ENCODE results near the gene CUL7. TPM values are rescaled to one million over a fixed set of nuclear protein-coding genes. Genes with fewer than 3 reads are reported as not detected.
"Not testable (repeated sequence)": the region's sequence is repeated elsewhere in the genome, so short reads cannot be mapped to it uniquely, and the experiment has no call there.

The CUL7 gene
- total RNA-seq, 2 donors from 2014 or later, result 11.4 to 22.3 TPM

DNA sequence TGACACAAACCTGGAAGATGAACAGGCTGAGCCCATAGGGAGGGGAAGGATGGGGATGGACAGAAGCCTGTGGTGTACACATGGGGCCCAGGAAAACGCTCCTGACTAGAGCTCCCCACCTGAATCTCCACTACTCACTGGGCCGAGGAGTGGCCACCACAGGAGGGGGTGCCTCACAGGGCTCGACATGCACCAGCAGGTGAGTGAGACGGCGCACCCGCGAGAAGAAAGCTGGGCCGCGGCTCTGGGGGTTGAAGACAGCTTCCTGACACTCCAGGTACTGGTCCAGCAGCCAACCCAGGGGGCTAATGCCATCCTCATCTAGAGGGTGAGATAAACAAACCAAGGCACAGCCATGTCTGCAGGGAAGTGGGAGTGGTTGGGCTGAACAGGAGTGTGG lies 10.3 kb downstream of the CUL7 start:
- ATAC-seq (replicated peaks), result no peak
- H3K36me3 Mint-ChIP-seq (ENCODE audit: low read depth), result peaks cover 80% of the 10 kb centered on the region
- H3K4me1 Mint-ChIP-seq, result no peaks in the 10 kb centered on the region
- H3K27me3 Mint-ChIP-seq, result no peaks in the 10 kb centered on the region
- no peak overlapping the region for H3K4me3 Mint-ChIP-seq
- no peak overlapping the region for H3K27ac Mint-ChIP-seq
- H3K9me3 Mint-ChIP-seq, result no peaks in the 10 kb centered on the region

DNA sequence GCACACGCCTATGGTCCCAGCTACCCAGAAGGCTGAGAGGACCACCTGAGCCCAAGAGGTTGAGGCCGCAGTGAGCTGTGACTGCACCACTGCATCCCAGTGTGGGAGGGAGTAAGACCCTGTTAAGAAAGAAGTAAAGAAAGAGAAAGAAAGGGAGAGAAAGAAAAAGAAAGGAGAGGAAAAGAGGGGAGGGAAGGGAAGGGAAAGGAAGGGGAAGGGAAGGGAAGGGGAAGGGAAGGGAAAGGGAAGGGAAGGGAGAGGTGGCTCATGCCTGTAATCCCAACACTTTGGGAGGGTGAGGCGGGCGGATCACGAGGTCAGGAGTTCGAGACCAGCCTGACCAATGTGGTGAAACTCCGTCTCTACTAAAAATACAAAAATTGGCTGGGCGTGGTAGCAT lies 12.2 kb downstream of the CUL7 start:
- H3K4me1 Mint-ChIP-seq; H3K27ac Mint-ChIP-seq; H3K9me3 Mint-ChIP-seq; H3K4me3 Mint-ChIP-seq; ATAC-seq (replicated peaks); H3K27me3 Mint-ChIP-seq: not testable (repeated sequence)
- H3K36me3 Mint-ChIP-seq (ENCODE audit: low read depth), result peaks cover 81% of the 10 kb centered on the region

DNA sequence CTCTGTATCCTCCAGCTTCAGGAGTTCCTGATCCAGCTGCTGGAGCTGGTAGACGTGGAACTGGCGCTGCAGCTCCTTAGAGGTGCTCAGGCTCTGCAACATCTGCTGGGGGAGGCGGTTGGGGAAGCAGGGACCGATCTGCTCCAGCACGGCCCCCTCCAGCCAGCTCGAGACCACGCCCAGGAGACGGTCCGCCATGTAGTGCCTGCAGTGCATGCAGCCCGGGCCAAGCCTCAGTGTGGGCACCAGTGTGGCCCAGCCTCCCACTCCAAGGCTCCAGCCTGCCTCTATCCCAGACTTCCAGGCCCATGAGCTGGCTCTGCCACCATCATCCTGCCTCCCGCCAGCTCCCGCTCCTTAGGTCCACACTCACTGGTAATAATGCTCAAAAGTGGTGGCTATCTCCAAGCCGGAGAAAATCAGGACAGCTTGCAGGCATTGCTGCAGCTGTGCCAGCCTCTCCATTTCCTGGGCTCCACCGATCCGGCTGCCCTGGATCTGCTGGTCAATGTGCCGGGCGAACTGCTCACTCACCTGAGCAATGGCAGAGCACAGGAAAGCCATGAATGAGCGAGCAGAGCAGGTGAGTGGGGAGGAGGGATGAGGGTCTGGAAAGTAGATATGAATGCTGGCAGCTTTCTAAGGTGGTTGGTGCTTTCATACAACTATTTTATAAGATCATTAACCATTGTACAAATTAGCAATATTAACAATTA lies 13.0 kb downstream of the CUL7 start:
- Mint-ChIP-seq H3K9me3 (no peaks in the 10 kb centered on the region), H3K27me3 (no peaks in the 10 kb centered on the region), H3K4me1 (no peaks in the 10 kb centered on the region), H3K36me3 (ENCODE audit: low read depth) (peaks cover 78% of the 10 kb centered on the region), H3K27ac (peak overlapping the region; percentile 73), H3K4me3 (no peak overlapping the region)
- ATAC-seq (replicated peaks), result no peak

GRCh38 chr6:43038727-43039126 lies 14.9 kb downstream of the CUL7 start:
- Mint-ChIP-seq H3K4me1 (no peaks in the 10 kb centered on the region), H3K27ac (peak overlapping the region; percentile 44), H3K9me3 (no peaks in the 10 kb centered on the region), H3K36me3 (ENCODE audit: low read depth) (peaks cover 76% of the 10 kb centered on the region), H3K4me3 (no peak overlapping the region), H3K27me3 (no peaks in the 10 kb centered on the region)
- ATAC-seq (replicated peaks), result no peak

GRCh38 chr6:43037706-43038105 lies 15.9 kb downstream of the CUL7 start:
- no peak for ATAC-seq (replicated peaks)
- H3K4me1 Mint-ChIP-seq, result no peaks in the 10 kb centered on the region
- no peak overlapping the region for H3K4me3 Mint-ChIP-seq
- H3K27me3 Mint-ChIP-seq, result no peaks in the 10 kb centered on the region
- peaks cover 76% of the 10 kb centered on the region for H3K36me3 Mint-ChIP-seq (ENCODE audit: low read depth)
- no peaks in the 10 kb centered on the region for H3K9me3 Mint-ChIP-seq
- H3K27ac Mint-ChIP-seq, result peak overlapping the region; percentile 12

DNA sequence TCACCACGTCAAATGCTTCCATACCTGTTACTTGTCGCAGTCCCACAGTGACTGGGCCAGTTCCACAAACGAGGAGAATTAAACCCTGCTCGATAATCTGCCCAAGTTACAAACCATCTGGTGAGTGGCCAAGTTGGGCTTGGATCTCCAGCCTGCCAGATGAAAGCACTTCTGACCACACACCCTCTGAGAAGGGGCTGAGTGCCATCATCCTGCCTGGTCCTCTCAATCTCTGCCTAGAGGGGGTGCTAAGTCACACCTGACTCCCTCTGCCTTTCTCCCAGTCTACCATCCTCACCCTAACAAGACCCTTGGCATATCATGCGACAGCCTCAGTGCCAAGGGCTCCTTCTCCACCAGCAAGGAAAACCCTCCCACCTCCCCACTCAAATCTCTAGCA lies 16.5 kb downstream of the CUL7 start:
- H3K4me1 Mint-ChIP-seq, result no peaks in the 10 kb centered on the region
- H3K9me3 Mint-ChIP-seq, result no peaks in the 10 kb centered on the region
- peak overlapping the region; percentile 12 for H3K27ac Mint-ChIP-seq
- peaks cover 76% of the 10 kb centered on the region for H3K36me3 Mint-ChIP-seq (ENCODE audit: low read depth)
- H3K27me3 Mint-ChIP-seq, result no peaks in the 10 kb centered on the region
- ATAC-seq (replicated peaks), result no peak
- H3K4me3 Mint-ChIP-seq, result no peak overlapping the region

DNA sequence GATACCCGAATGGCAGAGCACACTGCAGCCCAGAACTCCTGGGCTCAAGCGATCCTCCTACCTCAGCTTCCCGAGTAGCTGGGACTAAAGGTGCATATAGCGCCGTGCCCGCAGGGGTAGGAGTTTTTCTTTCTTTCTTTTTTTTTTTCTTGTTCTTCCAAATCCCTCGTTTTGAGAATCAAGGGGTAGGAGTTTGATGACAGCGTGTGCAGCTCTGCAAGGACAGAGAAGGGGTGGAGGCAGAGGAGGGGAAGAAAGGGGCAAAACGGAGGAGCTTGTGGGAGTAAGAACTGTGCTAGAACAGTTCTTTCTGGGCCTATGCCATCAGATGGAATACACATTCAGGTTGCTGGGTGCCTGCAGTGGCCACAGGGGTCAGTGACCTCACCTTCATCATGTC lies 16.9 kb downstream of the CUL7 start:
- peaks cover 77% of the 10 kb centered on the region for H3K36me3 Mint-ChIP-seq (ENCODE audit: low read depth)
- no peak for ATAC-seq (replicated peaks)
- H3K27me3 Mint-ChIP-seq, result no peaks in the 10 kb centered on the region
- H3K27ac Mint-ChIP-seq, result no peak overlapping the region
- H3K9me3 Mint-ChIP-seq, result no peaks in the 10 kb centered on the region
- no peak overlapping the region for H3K4me3 Mint-ChIP-seq
- no peaks in the 10 kb centered on the region for H3K4me1 Mint-ChIP-seq

GRCh38 chr6:43035495-43036194 lies 18.0 kb downstream of the CUL7 start:
- H3K9me3 Mint-ChIP-seq, result no peaks in the 10 kb centered on the region
- H3K4me1 Mint-ChIP-seq, result no peaks in the 10 kb centered on the region
- H3K4me3 Mint-ChIP-seq, result no peak overlapping the region
- no peak for ATAC-seq (replicated peaks)
- no peaks in the 10 kb centered on the region for H3K27me3 Mint-ChIP-seq
- no peak overlapping the region for H3K27ac Mint-ChIP-seq
- peaks cover 79% of the 10 kb centered on the region for H3K36me3 Mint-ChIP-seq (ENCODE audit: low read depth)

GRCh38 chr6:43034190-43034525 lies 19.5 kb downstream of the CUL7 start:
- no peaks in the 10 kb centered on the region for H3K4me1 Mint-ChIP-seq
- no peak overlapping the region for H3K4me3 Mint-ChIP-seq
- no peak for ATAC-seq (replicated peaks)
- no peak overlapping the region for H3K27ac Mint-ChIP-seq
- no peaks in the 10 kb centered on the region for H3K9me3 Mint-ChIP-seq
- no peaks in the 10 kb centered on the region for H3K27me3 Mint-ChIP-seq
- peaks cover 84% of the 10 kb centered on the region for H3K36me3 Mint-ChIP-seq (ENCODE audit: low read depth)

- Mint-ChIP-seq H3K9me3 (no peaks in the 10 kb centered on the region), H3K4me1 (no peaks in the 10 kb centered on the region), H3K27me3 (no peaks in the 10 kb centered on the region), H3K36me3 (ENCODE audit: low read depth) (peaks cover 87% of the 10 kb centered on the region), H3K27ac (peak overlapping the region; percentile 9), H3K4me3 (no peak overlapping the region)
- no peak for ATAC-seq (replicated peaks)
Observed at GRCh38 chr6:43033496-43034189, 20.0 kb downstream of the CUL7 start.

- Mint-ChIP-seq H3K36me3 (ENCODE audit: low read depth) (peaks cover 93% of the 10 kb centered on the region), H3K27me3 (no peaks in the 10 kb centered on the region), H3K27ac (no peak overlapping the region), H3K4me1 (peaks cover 5% of the 10 kb centered on the region), H3K4me3 (no peak overlapping the region), H3K9me3 (no peaks in the 10 kb centered on the region)
- no peak for ATAC-seq (replicated peaks)
Observed at GRCh38 chr6:43032326-43032725, 21.3 kb downstream of the CUL7 start.

GRCh38 chr6:43029120-43029519 lies 24.5 kb downstream of the CUL7 start:
- ATAC-seq (replicated peaks), result no peak
- Mint-ChIP-seq H3K4me1 (peaks cover 13% of the 10 kb centered on the region), H3K9me3 (no peaks in the 10 kb centered on the region), H3K27ac (no peak overlapping the region), H3K4me3 (no peak overlapping the region), H3K36me3 (ENCODE audit: low read depth) (peaks cover 99% of the 10 kb centered on the region), H3K27me3 (no peaks in the 10 kb centered on the region)

GRCh38 chr6:43026365-43026764 lies 27.3 kb downstream of the CUL7 start:
- Mint-ChIP-seq H3K4me3 (no peak overlapping the region), H3K9me3 (no peaks in the 10 kb centered on the region), H3K36me3 (ENCODE audit: low read depth) (peaks cover 80% of the 10 kb centered on the region), H3K4me1 (peaks cover 16% of the 10 kb centered on the region), H3K27me3 (no peaks in the 10 kb centered on the region), H3K27ac (peak overlapping the region; percentile 26)
- no peak for ATAC-seq (replicated peaks)

DNA sequence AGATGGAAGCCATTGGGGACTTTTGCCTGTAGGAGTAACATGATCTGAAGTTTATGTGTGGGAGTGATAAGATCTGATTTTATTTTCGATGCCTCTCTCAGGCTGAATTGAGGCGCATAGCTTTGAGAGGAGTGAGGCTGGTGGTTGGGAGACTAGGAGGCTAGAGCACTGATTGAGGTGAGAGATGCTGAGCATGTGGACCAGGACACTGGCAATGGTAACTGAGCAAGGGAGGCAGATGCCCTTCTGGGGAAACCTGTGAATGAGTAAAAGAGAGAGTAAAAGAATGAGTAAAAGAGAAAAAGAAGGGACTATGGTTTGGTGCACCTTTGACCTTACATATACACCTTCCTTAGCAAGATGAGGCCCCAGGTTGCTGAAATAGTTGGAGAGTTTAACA lies 29.2 kb downstream of the CUL7 start:
- Mint-ChIP-seq H3K4me1 (peaks cover 16% of the 10 kb centered on the region), H3K27me3 (no peaks in the 10 kb centered on the region), H3K27ac (peak overlapping the region; percentile 40), H3K4me3 (peak overlapping the region; percentile 12), H3K36me3 (ENCODE audit: low read depth) (peaks cover 74% of the 10 kb centered on the region), H3K9me3 (no peaks in the 10 kb centered on the region)
- peak; percentile 25 for ATAC-seq (replicated peaks)
